ENCODE results near the gene GPATCH8.

DNA sequence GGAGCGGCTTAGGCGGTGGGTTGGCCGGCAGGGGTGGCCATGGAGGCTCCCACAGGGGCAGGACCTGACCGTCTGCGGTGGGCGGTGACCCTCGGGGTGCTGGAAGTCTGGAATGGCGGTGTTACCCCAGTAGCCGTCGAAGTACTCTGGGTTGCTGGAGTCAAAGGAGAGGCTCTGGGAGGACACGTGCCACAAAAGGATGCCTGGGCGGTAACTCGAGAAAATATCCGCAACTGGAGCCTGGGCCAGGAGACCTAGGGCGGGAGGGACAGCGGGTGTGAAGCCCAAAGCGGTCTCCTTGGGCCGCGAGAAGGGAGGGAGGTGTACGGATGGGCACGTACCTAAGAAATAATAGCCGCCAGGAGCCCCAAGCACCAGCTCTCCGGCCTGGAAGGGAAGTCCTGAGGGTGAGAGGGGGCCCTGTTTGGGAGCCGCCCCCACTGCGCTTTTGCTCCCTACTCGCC is 118.4 kb downstream of the GPATCH8 start:
- no peak for TF ChIP-seq EZH2 (IDR thresholded peaks at IDR 0.05; ENCODE audit: low read depth)
- TF ChIP-seq, protein P1, sequence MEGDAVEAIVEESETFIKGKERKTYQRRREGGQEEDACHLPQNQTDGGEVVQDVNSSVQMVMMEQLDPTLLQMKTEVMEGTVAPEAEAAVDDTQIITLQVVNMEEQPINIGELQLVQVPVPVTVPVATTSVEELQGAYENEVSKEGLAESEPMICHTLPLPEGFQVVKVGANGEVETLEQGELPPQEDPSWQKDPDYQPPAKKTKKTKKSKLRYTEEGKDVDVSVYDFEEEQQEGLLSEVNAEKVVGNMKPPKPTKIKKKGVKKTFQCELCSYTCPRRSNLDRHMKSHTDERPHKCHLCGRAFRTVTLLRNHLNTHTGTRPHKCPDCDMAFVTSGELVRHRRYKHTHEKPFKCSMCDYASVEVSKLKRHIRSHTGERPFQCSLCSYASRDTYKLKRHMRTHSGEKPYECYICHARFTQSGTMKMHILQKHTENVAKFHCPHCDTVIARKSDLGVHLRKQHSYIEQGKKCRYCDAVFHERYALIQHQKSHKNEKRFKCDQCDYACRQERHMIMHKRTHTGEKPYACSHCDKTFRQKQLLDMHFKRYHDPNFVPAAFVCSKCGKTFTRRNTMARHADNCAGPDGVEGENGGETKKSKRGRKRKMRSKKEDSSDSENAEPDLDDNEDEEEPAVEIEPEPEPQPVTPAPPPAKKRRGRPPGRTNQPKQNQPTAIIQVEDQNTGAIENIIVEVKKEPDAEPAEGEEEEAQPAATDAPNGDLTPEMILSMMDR (conservative IDR thresholded peaks at IDR 0.05) = no peak
